Activated CD4-positive, alpha-beta T cell treated with anti-CD3 and anti-CD28 coated beads, Interleukin-2, Interleukin-6, amounts not matched to agents 100 ng/mL and 50 ng/mL, durations not matched to agents 16 hours and 8 hours (primary cell): ENCODE data around the gene SCGB1C2.
A peak's percentile ranks its signal among the peaks of the same experiment; 100 is the strongest.

Experiments used
- DNase-seq: peaks from one replicate; pipeline ENCODE4 v3.0.0-alpha.2; 2020

The SCGB1C2 gene

DNA sequence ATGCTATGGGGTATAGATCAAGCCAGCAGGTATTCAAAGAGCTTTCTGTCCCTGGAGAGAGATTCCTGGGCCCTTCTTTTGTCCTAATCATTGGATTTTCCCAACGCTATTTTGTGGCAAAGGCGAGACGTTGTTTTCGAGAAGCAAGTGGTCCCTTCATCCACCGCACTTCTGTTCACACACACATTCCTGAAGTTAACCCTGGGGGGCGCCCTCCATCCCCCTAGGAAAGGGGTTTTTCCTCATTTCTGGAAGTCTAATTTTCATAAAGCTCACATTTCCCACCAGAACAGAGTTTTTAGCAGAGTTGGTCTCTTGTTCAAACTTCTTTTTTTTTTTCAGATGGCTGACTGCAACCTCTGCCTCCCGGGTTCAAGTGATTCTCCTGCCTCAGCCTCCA, 11.9 kb downstream of the SCGB1C2 start:
- DNase-seq = no peak

DNA sequence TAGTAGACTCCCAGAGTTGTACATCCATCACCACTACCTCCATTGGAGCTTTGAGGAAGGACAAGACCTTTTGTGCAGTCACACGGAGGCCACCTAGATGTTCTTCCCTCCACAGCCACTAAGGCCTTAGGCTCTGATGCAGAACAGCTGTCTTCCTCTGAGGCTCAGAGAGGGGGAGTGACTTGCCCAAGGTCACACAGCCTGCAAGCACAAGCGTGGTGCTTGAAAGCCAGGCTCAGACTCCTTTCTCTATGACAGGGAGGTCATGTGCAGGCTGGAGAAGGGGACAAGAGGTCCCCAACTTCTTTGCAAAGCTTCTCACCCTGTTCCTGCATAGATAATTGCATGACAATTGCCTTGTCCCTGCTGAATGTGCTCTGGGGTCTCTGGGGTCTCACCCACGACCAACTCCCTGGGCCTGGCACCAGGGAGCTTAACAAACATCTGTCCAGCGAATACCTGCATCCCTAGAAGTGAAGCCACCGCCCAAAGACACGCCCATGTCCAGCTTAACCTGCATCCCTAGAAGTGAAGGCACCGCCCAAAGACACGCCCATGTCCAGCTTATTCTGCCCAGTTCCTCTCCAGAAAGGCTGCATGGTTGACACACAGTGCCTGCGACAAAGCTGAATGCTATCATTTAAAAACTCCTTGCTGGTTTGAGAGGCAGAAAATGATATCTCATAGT, 12.7 kb downstream of the SCGB1C2 start:
- DNase-seq = no peak

DNA sequence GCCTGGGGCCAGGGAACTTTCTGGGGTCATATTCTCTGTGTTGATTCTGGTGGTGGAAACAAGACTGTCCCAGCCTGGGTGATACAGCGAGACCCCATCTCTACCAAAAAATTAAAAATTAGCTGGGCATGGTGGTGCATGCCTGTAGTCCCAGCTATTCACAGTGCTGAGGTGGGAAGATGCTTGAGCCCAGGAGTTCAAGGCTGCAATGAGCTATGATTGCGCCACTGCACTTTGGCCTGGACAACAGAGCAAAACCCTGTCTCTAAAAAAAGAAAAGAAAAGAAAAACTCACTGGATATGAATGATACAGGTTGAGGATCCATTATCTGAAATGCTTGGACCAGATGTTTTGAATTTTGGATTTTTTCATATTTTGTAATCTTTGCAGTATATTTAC, 13.6 kb downstream of the SCGB1C2 start:
- DNase-seq = no peak

DNA sequence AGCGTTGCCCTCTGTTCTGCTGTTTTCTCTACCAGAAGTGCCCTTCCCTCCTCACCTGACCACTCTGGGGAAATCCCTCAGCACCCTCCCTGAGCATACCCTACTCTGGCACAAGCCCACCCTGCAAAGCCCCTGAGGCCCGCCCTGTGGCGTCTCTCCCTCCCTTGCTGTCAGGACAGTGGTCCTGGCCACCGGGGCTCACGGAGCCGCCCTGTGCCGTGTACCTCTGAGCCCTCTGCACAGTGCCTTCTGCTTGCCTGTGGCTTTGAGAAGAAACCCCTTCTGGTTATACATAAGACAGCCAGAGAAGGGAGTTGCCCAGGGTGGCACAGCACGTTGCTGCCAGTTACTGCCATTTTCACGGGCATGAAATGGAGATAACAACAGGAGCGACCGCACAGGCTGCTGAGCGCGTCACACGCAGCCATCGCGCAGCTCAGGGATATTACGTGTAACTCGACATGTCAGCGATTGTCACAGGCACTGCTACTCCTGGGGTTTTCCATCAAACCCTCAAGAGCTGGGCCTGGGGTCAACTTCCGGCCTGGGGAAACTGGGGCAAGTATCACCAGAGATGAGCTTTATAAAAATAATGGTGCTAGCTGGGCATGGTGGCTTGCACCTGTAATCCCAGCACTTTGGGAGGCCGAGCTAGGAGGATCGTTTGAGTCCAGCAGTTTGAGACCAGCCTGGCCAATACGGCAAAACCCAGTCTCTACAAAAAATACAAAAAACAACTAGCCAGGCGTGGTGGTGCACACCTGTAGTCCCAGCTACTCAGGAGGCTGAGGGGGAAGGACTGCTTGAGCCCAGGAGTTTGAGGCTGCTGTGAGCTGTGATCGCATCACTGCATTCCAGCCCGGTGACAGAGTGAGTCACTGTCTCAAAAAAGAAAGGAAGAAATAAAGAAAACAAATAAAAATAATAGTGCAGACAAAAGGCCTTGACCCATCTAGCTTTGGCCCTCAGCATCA, 14.8 kb downstream of the SCGB1C2 start:
- DNase-seq = no peak

DNA sequence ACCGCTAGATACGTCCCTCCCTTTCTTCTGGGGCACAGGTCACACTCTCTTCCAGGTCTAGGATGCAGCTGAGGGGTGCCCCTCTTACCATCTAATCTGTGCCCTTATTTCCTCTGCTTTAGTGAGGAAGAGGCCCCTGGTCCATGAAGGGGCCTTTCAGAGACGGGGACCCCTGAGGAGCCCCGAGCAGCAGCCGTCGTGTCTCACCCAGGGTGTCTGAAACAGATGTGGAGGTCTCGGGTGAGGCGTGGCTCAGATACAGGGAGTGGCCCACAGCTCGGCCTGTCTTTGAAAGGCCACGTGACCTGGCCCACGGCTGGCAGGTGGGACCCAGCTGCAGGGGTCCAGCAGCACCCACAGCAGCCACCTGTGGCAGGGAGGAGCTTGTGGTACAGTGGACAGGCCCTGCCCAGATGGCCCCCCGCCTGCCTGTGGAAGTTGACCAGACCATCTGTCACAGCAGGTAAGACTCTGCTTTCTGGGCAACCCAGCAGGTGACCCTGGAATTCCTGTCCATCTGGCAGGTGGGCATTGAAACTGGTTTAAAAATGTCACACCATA, 15.6 kb downstream of the SCGB1C2 start:
- DNase-seq = no peak

DNA sequence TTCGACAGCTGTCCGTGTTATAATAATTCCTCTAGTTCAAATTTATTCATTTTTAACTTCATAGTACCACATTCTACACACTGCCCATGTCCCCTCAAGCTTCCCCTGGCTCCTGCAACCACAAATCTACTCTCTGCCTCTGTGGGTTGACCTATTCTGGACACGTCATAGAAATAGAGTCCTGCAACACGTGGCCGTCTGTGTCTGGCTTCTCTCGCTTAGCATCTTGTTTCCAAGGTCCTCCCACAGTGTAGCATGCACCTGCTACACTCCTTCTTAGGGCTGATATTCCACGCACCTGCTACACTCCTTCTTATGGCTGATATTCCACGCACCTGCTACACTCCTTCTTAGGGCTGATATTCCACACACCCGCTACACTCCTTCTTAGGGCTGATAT, 16.5 kb downstream of the SCGB1C2 start:
- DNase-seq = no peak

DNA sequence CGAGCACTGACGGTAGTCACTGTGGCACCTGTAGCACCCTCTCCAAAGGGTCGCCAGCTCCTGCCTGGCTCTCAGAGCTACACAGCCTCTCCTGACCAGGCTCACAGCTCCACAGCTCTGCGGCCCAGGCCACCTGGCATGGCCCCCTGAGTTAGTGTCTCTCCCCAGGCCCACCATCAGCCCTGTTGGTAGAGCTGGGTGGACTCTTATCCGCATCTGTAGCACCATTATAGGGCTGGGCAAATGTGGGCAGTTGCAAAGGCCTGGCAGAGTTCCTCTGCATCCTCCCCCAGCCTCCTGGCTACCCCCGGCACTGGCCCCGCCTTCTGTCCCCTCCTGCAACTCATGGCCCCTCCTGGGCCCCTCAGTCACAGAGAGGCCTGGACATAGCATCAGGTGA, 18.2 kb downstream of the SCGB1C2 start:
- DNase-seq = no peak

DNA sequence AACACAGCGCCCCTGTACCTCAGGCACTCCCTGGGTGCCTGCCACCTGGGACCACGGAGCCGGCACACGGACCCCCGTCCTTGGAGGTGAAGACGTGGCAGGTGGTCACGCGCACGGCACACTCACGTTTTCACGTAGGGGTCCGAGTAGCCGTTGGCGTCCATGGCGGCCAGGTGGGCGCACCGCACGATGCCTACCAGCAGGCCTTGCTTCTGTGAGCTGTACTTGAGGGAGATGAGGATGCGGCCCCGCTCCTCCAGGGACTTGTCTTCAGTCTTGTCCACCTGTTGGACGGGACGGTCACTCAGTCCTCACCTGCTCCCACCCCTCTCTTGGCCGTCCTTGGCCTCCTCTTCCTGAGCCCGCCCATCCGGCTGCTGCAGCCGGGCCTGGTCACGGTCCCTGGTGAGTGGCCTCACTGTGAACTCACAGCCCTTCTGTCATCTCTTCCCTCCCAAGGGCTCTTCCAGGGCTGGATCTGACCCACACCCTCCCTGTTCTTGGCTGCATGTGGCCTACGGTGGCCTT, 18.8 kb downstream of the SCGB1C2 start:
- no peak for DNase-seq

DNA sequence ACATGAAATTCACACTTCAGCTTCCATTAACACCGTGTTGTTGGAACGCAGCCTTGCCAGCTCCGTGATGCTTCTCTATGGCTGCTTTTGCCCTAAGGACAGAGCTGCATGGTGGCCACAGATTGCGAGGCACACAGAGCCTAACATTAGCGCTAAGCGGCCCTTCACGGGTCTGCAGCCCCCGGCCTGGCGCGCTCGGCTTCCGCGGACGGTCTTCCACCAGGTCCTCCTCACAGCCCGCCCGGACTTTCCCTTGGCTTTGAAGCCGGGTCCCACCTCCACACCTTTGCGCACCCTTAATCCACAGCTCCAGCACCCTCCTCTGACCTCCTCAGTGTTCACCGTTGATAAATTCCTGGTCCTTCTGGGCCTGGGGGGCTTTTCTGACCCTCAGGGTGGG, 19.6 kb downstream of the SCGB1C2 start:
- DNase-seq = no peak

DNA sequence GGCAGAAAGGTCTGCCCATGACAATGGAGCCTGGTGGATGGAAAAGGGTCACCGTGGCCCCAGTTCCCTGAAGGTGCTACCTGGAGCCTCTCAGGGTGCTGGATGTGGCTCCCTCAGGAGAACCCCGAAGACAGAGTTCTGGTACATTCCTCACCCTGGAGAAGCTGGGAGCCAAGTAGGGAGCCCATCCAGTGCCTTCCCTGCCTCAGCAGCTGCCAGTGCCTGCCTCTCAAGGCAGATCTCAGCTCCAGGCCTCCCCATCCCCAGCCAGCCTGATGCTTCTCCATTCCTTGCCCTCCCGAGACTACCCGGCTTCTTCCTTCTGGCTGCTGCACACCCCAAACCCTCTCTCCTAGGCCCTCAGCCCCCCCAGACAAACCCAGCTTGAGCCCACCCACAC, 20.5 kb downstream of the SCGB1C2 start:
- DNase-seq = no peak

DNA sequence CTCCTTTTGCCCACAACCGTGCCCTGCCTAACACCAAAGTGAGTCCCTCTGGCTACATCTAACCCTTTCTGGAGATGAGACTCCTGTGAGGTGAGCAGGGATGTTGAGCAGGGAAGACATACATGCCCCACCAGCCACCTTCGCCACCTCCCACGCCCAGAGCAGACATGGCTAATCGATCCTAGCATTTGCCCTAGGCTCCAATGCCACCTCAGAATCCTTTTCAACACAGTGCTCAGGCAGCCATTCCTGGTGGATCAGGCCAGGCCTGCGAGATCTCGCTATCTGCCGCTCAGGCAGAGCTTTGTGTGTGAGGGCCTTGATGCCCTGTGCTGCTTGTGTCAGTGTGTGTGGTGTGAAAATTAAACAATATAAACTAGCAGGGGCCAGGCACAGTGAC, 21.0 kb downstream of the SCGB1C2 start:
- no peak for DNase-seq

DNA sequence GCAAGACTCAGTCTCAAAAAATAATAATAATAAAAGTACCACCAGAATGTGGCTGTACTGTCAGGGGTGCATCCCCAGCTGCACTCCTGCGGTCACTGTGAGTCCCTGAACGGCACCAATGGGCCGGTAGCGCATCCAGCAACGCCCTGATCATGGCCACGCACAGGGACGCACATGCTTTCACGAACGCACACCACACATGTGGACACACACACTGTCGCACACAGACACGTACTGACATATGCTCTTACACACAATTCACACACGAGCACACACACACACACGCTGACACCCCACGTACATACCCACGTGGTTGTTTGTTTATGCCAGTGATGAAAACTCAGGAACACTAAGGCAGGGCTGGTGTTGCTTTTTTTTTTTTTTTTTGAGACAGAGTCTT, 22.2 kb downstream of the SCGB1C2 start:
- DNase-seq = no peak

DNA sequence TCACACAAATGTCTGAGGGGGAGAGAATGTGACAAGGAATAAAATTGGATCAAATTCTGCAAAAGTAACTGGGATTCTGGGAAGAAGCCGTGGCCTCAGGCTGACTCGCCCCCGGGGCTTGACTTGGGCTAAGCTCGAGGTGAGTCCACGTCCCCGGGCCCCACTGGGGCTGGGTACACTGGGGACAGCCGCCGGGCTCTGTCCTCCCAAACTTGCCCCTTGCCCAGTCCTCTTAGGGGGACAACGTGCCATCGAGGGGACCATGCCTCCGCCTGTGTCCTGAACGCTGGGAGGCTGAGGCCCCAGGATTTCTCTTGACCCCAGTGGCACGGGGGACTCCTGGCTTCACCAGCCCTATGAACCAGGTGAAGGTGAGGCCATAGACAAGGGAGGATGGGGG, 23.0 kb downstream of the SCGB1C2 start:
- DNase-seq = no peak

DNA sequence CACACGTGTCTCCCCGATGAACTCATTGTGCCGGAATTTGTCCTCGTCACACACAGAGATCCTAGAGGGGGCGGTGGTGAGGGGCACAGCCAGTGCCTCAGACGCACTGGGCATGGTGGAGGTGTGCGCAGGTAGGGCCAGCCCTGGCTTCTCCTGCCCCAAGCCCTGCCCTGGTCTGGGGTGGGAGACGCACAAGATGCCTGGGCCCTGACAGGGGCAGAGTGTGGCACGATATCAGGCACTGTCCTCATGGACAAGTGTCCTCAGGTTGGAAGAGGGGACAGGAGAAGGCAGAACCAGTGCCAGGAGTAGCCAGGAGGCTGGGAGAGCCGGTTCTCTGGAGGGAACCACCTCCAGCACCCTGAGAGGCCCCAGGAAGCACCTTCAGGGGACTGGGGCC, 24.1 kb downstream of the SCGB1C2 start:
- DNase-seq = no peak

DNA sequence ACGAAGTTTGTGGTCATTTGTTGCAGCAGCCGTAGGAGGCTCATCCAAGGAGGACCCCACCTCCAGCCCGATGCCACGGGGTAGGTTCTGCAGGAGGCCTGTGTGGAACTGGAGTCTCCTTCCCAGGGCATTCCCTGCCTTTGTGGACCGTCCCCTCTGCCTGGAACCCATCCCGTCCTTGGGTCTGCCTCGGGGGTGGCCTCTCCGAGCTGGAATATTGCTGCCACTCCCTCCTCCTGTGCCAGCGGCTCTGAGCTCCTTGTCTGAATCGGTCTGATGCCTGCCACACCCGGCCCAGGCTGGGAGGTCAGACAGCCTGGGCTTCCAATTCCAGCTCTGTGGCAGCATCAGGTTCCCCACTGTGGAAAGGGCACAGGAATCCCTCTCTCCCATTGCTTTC, 25.3 kb downstream of the SCGB1C2 start:
- DNase-seq = no peak

DNA sequence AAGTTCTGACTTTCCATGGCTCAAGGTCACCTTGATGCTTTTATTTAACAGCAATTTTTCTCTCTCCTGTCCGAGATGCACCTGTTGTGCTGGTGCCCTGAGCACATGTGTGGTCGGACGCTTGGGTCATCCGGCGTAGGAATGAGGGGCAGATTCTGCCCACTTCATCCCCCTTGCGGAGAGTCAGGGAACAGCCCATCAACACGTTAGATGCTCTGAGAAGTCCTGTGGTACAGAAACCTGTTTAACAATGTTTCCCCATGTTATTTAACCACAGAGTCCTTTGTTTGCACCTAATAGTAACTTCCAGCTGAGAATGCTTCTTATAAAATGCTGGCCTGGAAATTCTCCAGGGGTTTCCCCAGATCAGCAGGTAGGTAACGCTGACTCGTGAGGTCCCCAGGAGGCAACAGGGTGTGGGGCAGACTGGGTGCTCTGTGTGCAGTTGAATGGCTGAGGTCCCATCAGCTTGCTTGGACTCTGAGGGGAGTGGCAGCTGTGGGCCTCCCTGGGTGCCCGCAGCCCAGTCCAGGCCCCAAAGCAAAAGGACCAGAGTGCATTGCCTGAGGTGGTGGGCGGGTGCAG, 26.2 kb downstream of the SCGB1C2 start:
- DNase-seq = no peak

DNA sequence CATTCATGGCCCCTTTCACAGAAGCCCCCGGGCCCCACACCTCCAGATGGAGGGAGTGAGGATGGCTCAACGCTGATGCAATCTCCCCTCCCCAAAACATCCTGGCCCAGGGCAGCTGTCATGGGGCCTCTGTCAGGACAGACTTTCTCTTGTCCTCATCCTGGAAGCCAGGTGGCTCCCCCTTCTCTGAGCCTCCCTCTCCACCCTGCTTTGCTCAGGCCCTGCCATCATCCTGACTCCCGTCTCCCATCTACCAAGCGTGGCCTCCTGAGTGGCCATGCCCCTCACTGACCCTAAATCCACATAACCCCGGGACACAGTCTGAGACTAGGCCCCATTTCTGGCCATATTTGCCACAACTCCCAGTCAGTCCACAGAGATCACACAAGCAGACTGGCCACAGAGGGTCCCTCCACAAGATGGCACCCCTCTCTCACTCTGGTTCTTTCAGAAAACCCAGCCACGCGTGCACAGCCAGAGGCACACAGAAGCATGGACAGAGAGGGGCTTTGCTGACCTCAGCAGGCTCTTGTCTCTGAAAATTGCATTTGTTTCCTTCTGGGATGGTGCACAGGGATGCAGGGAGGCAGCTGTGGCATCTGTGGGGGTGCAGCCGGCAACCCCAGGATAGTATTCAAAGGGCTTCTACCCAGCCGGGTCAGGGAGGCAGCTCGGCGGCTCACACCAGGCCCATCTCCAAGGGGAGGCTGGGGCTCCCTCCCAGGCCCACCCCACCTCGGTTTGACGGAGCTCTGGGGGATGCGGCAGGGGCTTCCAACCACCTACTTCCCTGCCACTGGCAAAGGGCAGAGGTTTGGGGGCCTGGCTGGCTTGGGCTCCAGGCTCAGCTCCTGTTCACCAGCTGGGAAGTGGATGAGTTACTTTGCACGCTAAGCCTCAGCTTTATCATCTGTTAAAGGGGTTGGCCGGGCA, 27.2 kb downstream of the SCGB1C2 start:
- peak; percentile 20 for DNase-seq

DNA sequence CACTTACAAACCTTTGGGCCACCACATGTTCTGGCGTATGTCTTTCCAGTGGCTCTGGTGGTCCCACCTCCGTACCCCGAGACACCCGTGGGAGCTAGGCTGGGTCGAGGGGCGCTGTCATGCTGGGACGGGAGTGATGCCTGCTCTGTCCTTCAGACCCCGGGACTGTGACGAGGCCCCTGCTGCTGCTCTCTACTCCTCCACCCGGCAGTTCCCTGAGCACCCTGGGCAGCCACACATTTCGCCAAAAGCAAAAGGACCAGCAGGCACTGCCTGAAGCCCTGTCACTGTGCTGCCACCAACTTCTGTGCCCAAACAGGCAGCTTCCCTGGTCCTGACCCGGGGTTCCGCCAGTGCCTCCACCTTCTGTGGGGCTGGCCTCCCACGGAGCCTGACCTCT, 28.6 kb downstream of the SCGB1C2 start:
- DNase-seq = no peak

DNA sequence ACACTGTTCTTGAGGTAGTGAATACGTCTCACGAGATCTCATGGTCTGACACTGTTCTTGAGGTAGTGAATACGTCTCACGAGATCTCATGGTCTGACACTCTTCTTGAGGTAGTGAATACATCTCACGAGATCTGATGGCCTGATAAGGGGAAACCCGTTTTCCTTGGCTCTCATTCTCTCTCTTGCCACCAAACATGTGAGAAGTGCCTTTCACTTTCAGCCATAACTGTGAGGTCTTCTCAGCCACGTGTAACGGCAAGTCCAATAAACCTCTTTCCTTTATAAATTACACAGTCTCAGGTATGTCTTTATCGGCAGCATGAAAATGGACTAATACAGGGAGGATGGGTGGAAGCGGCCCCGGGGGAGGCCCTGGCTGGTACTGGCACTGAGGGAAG, 31.2 kb downstream of the SCGB1C2 start:
- peak; percentile 13 for DNase-seq

DNA sequence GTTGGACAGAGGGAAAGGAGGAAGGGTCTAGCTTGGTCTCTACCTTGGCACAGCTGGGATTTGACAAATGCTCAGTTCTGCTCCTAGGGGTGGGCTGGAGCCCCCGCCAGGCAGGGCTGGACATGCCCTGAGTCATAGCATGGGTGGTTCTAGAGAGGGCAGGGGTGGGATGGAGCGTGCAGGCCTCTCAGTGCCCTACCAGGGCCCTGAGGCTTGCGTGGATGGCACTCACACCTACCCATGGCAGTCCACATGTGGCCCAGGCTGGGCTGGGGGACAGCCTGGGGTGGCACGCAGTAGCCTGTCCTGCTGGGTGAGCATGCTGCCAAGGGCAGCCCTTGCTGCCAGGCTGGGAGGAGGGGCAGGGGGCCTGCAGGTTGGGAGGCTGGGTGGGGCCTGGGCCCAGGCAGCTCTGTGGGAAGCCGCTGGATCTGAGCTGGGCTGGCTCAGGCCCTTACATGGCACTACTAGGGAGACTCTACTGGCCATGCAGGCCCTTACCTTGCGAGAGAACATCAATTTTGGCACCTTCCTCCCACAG, 32.8 kb downstream of the SCGB1C2 start:
- DNase-seq = no peak

DNA sequence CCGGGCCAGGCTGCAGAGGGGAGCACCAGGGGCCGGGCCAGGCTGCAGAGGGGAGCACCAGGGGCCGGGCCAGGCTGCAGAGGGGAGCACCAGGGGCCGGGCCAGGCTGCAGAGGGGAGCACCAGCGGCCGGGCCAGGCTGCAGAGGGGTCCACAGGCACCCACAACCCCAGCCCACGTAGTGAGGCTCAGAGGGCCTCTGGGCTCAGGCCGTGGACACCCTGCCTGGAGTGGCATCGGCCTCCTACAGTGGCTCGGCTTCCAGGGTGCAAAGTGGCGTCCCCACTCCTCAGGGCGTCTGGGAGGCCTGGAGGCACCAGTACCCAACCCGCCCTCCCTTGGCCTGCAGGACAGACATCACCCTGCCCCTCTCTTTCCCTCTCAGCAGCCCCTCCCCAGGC, 34.5 kb downstream of the SCGB1C2 start:
- no peak for DNase-seq

DNA sequence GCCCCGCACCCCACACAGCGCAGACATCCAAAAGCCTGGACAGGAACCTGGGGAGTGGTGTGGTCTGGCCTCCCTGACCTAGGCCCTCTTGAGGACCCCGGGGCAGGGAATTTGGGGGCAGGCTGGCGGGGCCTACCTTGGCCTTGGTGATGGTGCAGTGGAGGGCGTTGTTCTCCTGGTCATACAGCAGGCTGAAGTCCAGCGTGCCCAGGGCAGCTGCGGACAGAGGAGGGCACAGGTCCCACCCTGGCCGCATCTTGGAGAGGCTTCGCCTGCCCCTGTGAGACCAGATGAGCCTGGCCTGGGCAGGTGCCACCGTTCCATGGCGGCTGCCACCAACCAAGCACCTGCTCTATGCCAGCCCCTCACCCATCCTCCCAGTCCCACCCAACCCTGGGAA, 35.0 kb downstream of the SCGB1C2 start:
- no peak for DNase-seq
